GM21526 (cell line): ENCODE results near the gene CAMKK2.
"Not testable (repeated sequence)": the region's sequence is repeated elsewhere in the genome, so short reads cannot be mapped to it uniquely, and the experiment has no call there.

Experiments used
- ATAC-seq: cut with Tn5 transposase; IDR thresholded peaks from one replicate; pipeline ENCODE4 v1.9.1; 2021; ENCODE audit warnings: moderate library complexity; ENCODE audit not compliant: unreplicated experiment, low FRiP score

Gene CAMKK2

GRCh38 chr12:121281116-121281515 lies 15.4 kb downstream of the CAMKK2 start:
- ATAC-seq: not testable (repeated sequence)

GRCh38 chr12:121280531-121280930 lies 16.0 kb downstream of the CAMKK2 start:
- ATAC-seq: not testable (repeated sequence)

- no peak for ATAC-seq
These were observed 17.0 kb downstream of the CAMKK2 start for GRCh38 chr12:121279507-121279915.

GRCh38 chr12:121279071-121279375 lies 17.5 kb downstream of the CAMKK2 start:
- ATAC-seq: no peak

- no peak for ATAC-seq
These were observed 18.1 kb downstream of the CAMKK2 start for GRCh38 chr12:121278169-121279070.

- no peak for ATAC-seq
These were observed 19.1 kb downstream of the CAMKK2 start for GRCh38 chr12:121277374-121277759.

- no peak for ATAC-seq
These were observed 22.3 kb downstream of the CAMKK2 start for GRCh38 chr12:121274036-121274763.

GRCh38 chr12:121273364-121273896 lies 23.1 kb downstream of the CAMKK2 start:
- ATAC-seq: no peak

- no peak for ATAC-seq
These were observed 28.7 kb downstream of the CAMKK2 start for GRCh38 chr12:121267822-121268221.

GRCh38 chr12:121264951-121265515 lies 31.5 kb downstream of the CAMKK2 start:
- no peak for ATAC-seq

- no peak for ATAC-seq
These were observed 32.4 kb downstream of the CAMKK2 start for GRCh38 chr12:121264135-121264534.

- ATAC-seq: no peak
These were observed 33.1 kb downstream of the CAMKK2 start for GRCh38 chr12:121263206-121263935.

- ATAC-seq: no peak
These were observed 35.1 kb downstream of the CAMKK2 start for GRCh38 chr12:121261398-121261797.

- no peak for ATAC-seq
These were observed 36.4 kb downstream of the CAMKK2 start for GRCh38 chr12:121260091-121260490.

- ATAC-seq: no peak
These were observed 37.4 kb downstream of the CAMKK2 start for GRCh38 chr12:121259074-121259473.

GRCh38 chr12:121257704-121258449 lies 38.6 kb downstream of the CAMKK2 start:
- ATAC-seq: not testable (repeated sequence)

- ATAC-seq: no peak
These were observed 41.1 kb downstream of the CAMKK2 start for GRCh38 chr12:121255433-121255832.

GRCh38 chr12:121253638-121254335 lies 42.7 kb downstream of the CAMKK2 start:
- no peak for ATAC-seq

GRCh38 chr12:121252712-121253345 lies 43.7 kb downstream of the CAMKK2 start:
- ATAC-seq: no peak
